HepG2 (cell line): ENCODE data around the gene CHKB. TPM values are rescaled to one million over a fixed set of nuclear protein-coding genes. Genes with fewer than 3 reads are reported as not detected.

Experiments used
- ATF7-NPFF ChIP-seq: sonication (generic); formaldehyde crosslinking; IDR thresholded peaks from 2 replicates; pipeline ENCODE4 v1.8.1; 2023; ENCODE audit warnings: mild to moderate bottlenecking, low read depth, missing genetic modification reagents, moderate library complexity
- DBP ChIP-seq: sonication (generic); formaldehyde crosslinking; IDR thresholded peaks from 2 replicates; pipeline ENCODE4 v1.4.0; 2020; ENCODE audit warnings: missing genetic modification reagents; ENCODE audit errors: not compliant biosample characterization
- ELF4 ChIP-seq: sonication (generic); formaldehyde crosslinking; IDR thresholded peaks from 2 replicates; pipeline ENCODE4 v1.5.0; 2020; ENCODE audit warnings: missing genetic modification reagents, mild to moderate bottlenecking, moderate library complexity, borderline replicate concordance
- GATA4 ChIP-seq: sonication (generic); IDR thresholded peaks from 2 replicates; pipeline ENCODE4 v1.6.1; 2016; ENCODE audit warnings: antibody characterized with exemption, low read depth, borderline replicate concordance
- KAT8 ChIP-seq: IDR thresholded peaks from 2 replicates; pipeline ENCODE4 v1.6.1; 2016; ENCODE audit warnings: missing genetic modification reagents, missing compliant biosample characterization
- NCOA1 ChIP-seq: sonication (generic); formaldehyde crosslinking; IDR thresholded peaks from 2 replicates; pipeline ENCODE4 v1.9.0; 2021; ENCODE audit warnings: missing genetic modification reagents
- RAD21 ChIP-seq: fragments of 450-650 bp; formaldehyde crosslinking; IDR thresholded peaks from 2 replicates; pipeline ENCODE4 v1.5.0; 2020; ENCODE audit warnings: mild to moderate bottlenecking
- RBM22 ChIP-seq: fragments of 200-400 bp; formaldehyde crosslinking; optimal IDR thresholded peaks from 2 replicates; pipeline ENCODE3; 2017; ENCODE audit warnings: mild to moderate bottlenecking, low read length, moderate library complexity
- SATB2 ChIP-seq: sonication (generic); formaldehyde crosslinking; IDR thresholded peaks from 2 replicates; pipeline ENCODE4 v1.5.0; 2020; ENCODE audit warnings: missing genetic modification reagents
- SCMH1 ChIP-seq: sonication (generic); formaldehyde crosslinking; IDR thresholded peaks from 2 replicates; pipeline ENCODE4 v1.9.0; 2021; ENCODE audit warnings: missing genetic modification reagents, mild to moderate bottlenecking, borderline replicate concordance
- SIX1 ChIP-seq: sonication (generic); formaldehyde crosslinking; IDR thresholded peaks from 2 replicates; pipeline ENCODE4 v1.4.0; 2020; ENCODE audit warnings: missing genetic modification reagents, borderline replicate concordance
- SMARCE1 ChIP-seq: fragments of 450-650 bp; IDR thresholded peaks from 2 replicates; pipeline ENCODE4 v1.6.1; 2017; ENCODE audit warnings: borderline replicate concordance
- TBL1XR1 ChIP-seq: fragments of 150-350 bp; IDR thresholded peaks from 2 replicates; pipeline ENCODE4 v1.6.1; 2014; ENCODE audit warnings: borderline replicate concordance, low read length; ENCODE audit not compliant: partially characterized antibody
- ZNF468 ChIP-seq: sonication (generic); formaldehyde crosslinking; IDR thresholded peaks from 2 replicates; pipeline ENCODE4 v1.8.0; 2022; ENCODE audit warnings: mild to moderate bottlenecking, moderate library complexity, missing genetic modification reagents
- polyA plus RNA-seq, 8 experiments: library from polyadenylated mRNA; depleted of rRNA in 3 of 8; stranded (reverse) in 7 of 8; unstranded in 1 of 8; fragments of >200 nt; fragmentation: Illumina TruSeq in 4 of 8; extraction: Trizol in 4 of 8; gene quantifications; 2 replicates each; pipeline versions ENCODE4 v1.2.1 to v1.2.3, GENCODE V29; 2011 to 2016; ENCODE audit warnings: low read depth in 4 of 8, missing spikeins in 1 of 8, mixed read lengths in 1 of 8; ENCODE audit not compliant: insufficient read depth in 1 of 8
- total RNA-seq, 5 experiments: library from RNA; depleted of rRNA; stranded (reverse); fragments of >200 nt; fragmentation: Illumina TruSeq; extraction: Trizol; gene quantifications; 2 replicates each; pipeline ENCODE4 v1.2.3, GENCODE V29; 2016; ENCODE audit warnings: low read depth in 1 of 5
- TF ChIP-seq, protein P1 (sequence below): sonication (generic); formaldehyde crosslinking; IDR thresholded peaks from 2 replicates; pipeline ENCODE4 v1.4.0; 2020; ENCODE audit warnings: mild to moderate bottlenecking, low read depth, missing genetic modification reagents
- TF ChIP-seq, protein P2 (sequence below): sonication (generic); formaldehyde crosslinking; IDR thresholded peaks from 2 replicates; pipeline ENCODE4 v1.8.1; 2023; ENCODE audit warnings: mild to moderate bottlenecking, moderate library complexity, missing genetic modification reagents
- TF ChIP-seq, protein P3 (sequence below): sonication (generic); formaldehyde crosslinking; conservative IDR thresholded peaks from 2 replicates; pipeline ENCODE4 v1.8.0; 2022; ENCODE audit warnings: missing genetic modification reagents
- TF ChIP-seq, protein P4 (sequence below): sonication (generic); formaldehyde crosslinking; IDR thresholded peaks from 2 replicates; pipeline ENCODE4 v1.4.0; 2020; ENCODE audit warnings: missing genetic modification reagents

Gene CHKB
- total and polyA plus RNA-seq, 2 of the 13 experiments (the other 11 are each of a cell fraction or from before 2014, with no cell fraction given): 24.5 to 42.7 TPM

DNA sequence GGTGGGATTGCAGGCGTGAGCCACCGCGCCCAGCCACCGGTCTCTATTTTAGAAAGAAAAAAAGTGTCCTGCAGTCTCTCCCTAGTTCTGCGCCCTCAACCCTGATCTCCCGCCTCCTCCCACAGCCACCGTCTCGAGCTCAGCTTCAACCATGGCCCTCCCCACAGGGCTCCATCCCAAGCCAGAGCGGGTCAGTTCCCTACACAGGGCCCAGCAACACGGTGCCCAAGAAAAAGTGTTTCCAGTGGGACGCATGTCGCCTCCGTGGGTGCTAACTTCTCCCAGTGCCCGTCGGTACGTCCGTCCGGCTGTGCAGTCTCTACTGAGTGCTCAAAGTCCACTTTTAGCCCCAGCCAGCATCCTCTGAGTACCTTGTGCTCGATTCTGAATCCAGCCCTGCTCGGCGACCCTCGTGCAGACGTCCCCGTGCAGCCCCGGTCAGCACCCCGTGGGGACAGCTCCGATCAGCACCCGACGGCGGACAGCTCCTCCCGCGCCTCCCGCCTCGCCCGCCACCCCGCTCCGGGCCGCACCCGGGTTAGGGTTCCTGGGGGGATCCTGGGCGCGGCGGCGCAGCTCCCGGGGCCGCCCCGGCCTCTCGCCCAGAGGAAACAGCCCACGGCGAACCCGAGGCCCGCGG, 17.3 kb upstream of the CHKB start (continued):
- TF ChIP-seq SMARCE1 (no peak), ELF4 (CRISPR knock-in tag) (no peak), NCOA1 (peak; percentile 88; the same call in 1 of the 2 replicates), RBM22 (no peak), ATF7-NPFF (CRISPR knock-in tag) (peak; percentile 99), KAT8 (CRISPR knock-in tag) (peak; percentile 78; the same call in 1 of the 2 replicates), ZNF468 (CRISPR knock-in tag) (peak; percentile 98; the same call in 1 of the 2 replicates), TBL1XR1 (no peak), SIX1 (CRISPR knock-in tag) (0 out of 2 replicates have a peak, but pooled peaks have one; percentile 64), DBP (CRISPR knock-in tag) (peak; percentile 99), SCMH1 (CRISPR knock-in tag) (no peak), GATA4 (no peak), RAD21 (CRISPR knock-in tag) (peak; percentile 32; the same call in 1 of the 2 replicates), SATB2 (peak; percentile 99)
- TF ChIP-seq, protein P1, sequence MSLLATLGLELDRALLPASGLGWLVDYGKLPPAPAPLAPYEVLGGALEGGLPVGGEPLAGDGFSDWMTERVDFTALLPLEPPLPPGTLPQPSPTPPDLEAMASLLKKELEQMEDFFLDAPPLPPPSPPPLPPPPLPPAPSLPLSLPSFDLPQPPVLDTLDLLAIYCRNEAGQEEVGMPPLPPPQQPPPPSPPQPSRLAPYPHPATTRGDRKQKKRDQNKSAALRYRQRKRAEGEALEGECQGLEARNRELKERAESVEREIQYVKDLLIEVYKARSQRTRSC (CRISPR knock-in tag): peak; percentile 97
- TF ChIP-seq, protein P2, sequence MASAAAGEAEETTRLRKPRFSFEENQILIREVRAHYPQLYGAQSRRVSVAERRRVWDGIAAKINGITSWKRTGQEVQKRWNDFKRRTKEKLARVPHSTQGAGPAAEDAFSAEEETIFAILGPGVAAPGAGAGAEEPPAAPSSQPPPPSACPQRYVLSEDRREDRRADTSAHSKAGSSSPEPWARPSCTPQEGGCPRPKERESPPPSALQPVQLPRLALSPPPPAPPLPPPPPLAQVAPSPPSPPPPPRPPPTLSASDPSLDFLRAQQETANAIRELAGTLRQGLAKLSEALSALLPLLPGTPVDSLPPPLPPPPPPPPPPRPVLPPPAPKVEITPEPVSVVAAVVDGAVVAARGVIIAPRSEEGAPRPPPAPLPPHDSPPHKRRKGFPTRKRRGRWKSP (CRISPR knock-in tag): peak; percentile 83
- TF ChIP-seq, protein P3, sequence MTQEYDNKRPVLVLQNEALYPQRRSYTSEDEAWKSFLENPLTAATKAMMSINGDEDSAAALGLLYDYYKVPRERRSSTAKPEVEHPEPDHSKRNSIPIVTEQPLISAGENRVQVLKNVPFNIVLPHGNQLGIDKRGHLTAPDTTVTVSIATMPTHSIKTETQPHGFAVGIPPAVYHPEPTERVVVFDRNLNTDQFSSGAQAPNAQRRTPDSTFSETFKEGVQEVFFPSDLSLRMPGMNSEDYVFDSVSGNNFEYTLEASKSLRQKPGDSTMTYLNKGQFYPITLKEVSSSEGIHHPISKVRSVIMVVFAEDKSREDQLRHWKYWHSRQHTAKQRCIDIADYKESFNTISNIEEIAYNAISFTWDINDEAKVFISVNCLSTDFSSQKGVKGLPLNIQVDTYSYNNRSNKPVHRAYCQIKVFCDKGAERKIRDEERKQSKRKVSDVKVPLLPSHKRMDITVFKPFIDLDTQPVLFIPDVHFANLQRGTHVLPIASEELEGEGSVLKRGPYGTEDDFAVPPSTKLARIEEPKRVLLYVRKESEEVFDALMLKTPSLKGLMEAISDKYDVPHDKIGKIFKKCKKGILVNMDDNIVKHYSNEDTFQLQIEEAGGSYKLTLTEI (CRISPR knock-in tag): peak; percentile 19; the same call in 1 of the 2 replicates
- TF ChIP-seq, protein P4, sequence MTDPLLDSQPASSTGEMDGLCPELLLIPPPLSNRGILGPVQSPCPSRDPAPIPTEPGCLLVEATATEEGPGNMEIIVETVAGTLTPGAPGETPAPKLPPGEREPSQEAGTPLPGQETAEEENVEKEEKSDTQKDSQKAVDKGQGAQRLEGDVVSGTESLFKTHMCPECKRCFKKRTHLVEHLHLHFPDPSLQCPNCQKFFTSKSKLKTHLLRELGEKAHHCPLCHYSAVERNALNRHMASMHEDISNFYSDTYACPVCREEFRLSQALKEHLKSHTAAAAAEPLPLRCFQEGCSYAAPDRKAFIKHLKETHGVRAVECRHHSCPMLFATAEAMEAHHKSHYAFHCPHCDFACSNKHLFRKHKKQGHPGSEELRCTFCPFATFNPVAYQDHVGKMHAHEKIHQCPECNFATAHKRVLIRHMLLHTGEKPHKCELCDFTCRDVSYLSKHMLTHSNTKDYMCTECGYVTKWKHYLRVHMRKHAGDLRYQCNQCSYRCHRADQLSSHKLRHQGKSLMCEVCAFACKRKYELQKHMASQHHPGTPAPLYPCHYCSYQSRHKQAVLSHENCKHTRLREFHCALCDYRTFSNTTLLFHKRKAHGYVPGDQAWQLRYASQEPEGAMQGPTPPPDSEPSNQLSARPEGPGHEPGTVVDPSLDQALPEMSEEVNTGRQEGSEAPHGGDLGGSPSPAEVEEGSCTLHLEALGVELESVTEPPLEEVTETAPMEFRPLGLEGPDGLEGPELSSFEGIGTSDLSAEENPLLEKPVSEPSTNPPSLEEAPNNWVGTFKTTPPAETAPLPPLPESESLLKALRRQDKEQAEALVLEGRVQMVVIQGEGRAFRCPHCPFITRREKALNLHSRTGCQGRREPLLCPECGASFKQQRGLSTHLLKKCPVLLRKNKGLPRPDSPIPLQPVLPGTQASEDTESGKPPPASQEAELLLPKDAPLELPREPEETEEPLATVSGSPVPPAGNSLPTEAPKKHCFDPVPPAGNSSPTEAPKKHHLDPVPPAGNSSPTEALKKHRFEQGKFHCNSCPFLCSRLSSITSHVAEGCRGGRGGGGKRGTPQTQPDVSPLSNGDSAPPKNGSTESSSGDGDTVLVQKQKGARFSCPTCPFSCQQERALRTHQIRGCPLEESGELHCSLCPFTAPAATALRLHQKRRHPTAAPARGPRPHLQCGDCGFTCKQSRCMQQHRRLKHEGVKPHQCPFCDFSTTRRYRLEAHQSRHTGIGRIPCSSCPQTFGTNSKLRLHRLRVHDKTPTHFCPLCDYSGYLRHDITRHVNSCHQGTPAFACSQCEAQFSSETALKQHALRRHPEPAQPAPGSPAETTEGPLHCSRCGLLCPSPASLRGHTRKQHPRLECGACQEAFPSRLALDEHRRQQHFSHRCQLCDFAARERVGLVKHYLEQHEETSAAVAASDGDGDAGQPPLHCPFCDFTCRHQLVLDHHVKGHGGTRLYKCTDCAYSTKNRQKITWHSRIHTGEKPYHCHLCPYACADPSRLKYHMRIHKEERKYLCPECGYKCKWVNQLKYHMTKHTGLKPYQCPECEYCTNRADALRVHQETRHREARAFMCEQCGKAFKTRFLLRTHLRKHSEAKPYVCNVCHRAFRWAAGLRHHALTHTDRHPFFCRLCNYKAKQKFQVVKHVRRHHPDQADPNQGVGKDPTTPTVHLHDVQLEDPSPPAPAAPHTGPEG (CRISPR knock-in tag): peak; percentile 96
